ENCODE data around the gene KDM4C.

Gene KDM4C

DNA sequence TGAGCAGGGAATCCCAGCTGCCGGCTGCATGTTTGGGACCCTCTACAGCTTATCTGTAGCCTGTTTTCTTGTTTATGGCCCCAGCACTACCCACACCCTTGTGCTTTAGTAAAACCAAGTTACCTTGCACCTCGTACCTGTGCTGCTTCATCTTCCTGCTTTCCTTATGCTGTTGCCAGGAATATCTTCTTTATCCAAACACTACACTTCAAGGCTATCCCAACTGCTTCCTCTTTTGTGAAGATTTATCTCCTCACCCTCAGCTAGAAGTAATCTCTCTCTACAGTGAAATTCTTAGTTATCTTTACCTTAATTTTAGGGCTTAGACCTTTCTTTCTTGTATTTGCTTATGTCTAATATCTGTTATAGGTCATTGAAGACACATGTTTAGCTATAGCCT, 171.1 kb downstream of the KDM4C start:
- H3K36me3 ChIP-seq (ENCODE audit: control insufficient read depth, insufficient read depth, low read length) = peaks cover 2% of the 10 kb centered on the region; the same call in 1 of the 2 replicates
- H3K27me3 ChIP-seq (replicated peaks; ENCODE audit: control insufficient read depth, insufficient read depth, low read length) = no peaks in the 10 kb centered on the region
- H3K4me3 ChIP-seq (replicated peaks; ENCODE audit: low read depth, low read length) = no peak overlapping the region
- no peak for DNase-seq (ENCODE audit: extremely low read depth, insufficient read length)
- TF ChIP-seq, protein P1, sequence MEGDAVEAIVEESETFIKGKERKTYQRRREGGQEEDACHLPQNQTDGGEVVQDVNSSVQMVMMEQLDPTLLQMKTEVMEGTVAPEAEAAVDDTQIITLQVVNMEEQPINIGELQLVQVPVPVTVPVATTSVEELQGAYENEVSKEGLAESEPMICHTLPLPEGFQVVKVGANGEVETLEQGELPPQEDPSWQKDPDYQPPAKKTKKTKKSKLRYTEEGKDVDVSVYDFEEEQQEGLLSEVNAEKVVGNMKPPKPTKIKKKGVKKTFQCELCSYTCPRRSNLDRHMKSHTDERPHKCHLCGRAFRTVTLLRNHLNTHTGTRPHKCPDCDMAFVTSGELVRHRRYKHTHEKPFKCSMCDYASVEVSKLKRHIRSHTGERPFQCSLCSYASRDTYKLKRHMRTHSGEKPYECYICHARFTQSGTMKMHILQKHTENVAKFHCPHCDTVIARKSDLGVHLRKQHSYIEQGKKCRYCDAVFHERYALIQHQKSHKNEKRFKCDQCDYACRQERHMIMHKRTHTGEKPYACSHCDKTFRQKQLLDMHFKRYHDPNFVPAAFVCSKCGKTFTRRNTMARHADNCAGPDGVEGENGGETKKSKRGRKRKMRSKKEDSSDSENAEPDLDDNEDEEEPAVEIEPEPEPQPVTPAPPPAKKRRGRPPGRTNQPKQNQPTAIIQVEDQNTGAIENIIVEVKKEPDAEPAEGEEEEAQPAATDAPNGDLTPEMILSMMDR (IDR thresholded peaks at IDR 0.05; ENCODE audit: insufficient read depth, low read length, poor library complexity, severe bottlenecking) = no peak

DNA sequence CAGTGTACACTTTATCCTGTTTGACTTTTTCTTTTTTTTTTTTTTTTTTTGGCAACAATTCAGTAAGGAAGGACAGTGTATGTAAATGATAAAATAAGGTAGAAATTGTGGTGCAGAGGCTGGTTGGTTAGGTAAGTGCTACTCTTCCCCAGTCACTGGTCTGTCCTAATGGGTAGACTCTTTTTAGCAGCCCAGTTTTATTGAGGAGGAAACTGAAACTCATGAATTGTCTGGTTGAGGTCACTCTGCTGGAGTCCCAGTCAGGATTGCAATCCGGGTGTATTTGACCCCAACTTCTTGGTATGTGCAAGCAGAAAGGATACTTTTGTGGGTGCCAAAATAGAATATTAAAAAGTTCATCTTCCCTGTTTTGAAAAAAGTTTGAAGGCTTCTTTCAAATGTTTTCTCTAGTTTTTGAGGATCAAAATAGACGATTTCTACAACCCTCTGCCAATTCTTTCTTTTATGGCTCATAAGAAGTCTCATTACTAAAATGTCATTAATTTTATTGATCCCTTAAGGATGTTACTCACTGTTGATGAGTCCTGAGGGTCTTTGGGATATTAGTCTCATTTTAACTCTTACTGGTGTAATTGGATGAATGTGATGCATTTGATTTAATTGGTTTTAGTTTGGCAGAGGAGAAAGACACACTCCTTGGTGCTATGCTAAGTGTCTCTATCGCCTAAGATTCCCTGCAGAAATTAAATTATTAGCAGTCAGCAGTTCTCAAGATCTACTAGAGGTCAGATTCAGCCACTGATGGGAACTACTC, 171.9 kb downstream of the KDM4C start:
- H3K4me3 ChIP-seq (replicated peaks; ENCODE audit: low read depth, low read length) = no peak overlapping the region
- no peaks in the 10 kb centered on the region for H3K27me3 ChIP-seq (replicated peaks; ENCODE audit: control insufficient read depth, insufficient read depth, low read length)
- no peak for DNase-seq (ENCODE audit: extremely low read depth, insufficient read length)
- peaks cover 2% of the 10 kb centered on the region; the same call in 1 of the 2 replicates for H3K36me3 ChIP-seq (ENCODE audit: control insufficient read depth, insufficient read depth, low read length)
- TF ChIP-seq, protein P1 (IDR thresholded peaks at IDR 0.05; ENCODE audit: insufficient read depth, low read length, poor library complexity, severe bottlenecking) = no peak

DNA sequence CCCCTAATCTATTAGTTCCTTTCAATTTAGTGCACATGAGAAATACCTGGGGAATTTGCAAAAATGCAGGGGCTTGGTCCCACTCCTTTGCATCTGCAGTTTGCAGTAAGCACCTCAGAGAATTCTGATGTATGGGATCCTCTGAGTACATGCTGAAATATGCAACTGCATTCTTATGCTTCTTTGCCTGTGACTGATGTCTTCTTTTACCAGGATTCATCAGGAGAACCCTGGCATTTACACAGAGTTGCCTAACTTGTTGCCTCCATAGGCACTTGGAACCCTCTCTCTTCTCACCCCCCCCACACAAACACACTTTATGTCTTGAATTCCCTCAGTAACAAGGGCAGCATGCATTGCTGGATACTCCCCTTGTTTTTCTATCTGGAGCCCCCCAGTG, 173.1 kb downstream of the KDM4C start:
- H3K36me3 ChIP-seq (ENCODE audit: control insufficient read depth, insufficient read depth, low read length) = peaks cover 2% of the 10 kb centered on the region; the same call in 1 of the 2 replicates
- no peaks in the 10 kb centered on the region for H3K27me3 ChIP-seq (replicated peaks; ENCODE audit: control insufficient read depth, insufficient read depth, low read length)
- TF ChIP-seq, protein P1 (IDR thresholded peaks at IDR 0.05; ENCODE audit: insufficient read depth, low read length, poor library complexity, severe bottlenecking) = no peak
- H3K4me3 ChIP-seq (replicated peaks; ENCODE audit: low read depth, low read length) = no peak overlapping the region
- DNase-seq (ENCODE audit: extremely low read depth, insufficient read length) = no peak

DNA sequence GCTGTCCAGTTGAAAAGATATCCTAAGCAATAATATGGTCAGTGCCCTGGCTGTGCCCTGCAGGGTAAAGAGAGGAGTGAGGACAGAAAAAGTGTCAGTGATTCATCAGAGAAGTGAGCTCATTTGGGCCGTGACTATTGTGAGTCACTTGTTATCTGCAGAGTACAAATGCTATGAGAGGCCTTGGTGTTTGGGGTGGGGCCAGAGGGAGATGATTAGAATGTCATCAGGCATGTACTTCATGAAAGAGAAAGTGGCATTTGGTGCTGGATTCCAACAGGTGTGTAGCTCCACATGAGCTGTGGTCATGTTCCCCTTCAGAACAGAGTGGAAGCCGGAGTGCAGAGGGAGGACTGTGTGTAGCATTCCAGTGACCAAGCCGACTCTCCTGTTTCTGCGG, 174.1 kb downstream of the KDM4C start:
- Histone ChIP-seq H3K27me3 (replicated peaks; ENCODE audit: control insufficient read depth, insufficient read depth, low read length) (no peaks in the 10 kb centered on the region), H3K4me3 (replicated peaks; ENCODE audit: low read depth, low read length) (no peak overlapping the region)
- no peak for DNase-seq (ENCODE audit: extremely low read depth, insufficient read length)

DNA sequence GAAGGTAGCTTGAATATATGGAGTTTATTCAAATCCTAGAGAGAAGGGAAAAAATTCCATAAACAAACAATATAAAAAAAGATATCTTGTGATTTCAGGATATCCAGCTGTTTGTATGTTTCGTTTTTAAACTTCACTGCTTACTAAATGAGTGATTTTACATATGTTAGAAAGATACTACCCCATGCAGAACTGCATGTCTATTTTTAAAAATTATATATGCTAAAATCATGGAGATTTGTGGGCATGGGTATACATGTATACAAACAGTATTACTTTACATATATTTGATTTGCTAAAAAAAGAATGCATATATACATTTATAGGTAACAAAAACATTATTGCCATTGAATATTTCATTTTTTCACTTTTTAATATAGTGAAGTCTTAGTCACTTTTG, 178.3 kb downstream of the KDM4C start:
- no peak overlapping the region for H3K4me3 ChIP-seq (replicated peaks; ENCODE audit: low read depth, low read length)
- H3K36me3 ChIP-seq (ENCODE audit: control insufficient read depth, insufficient read depth, low read length) = no peaks in the 10 kb centered on the region
- DNase-seq (ENCODE audit: extremely low read depth, insufficient read length) = no peak
- H3K27me3 ChIP-seq (replicated peaks; ENCODE audit: control insufficient read depth, insufficient read depth, low read length) = no peaks in the 10 kb centered on the region
- TF ChIP-seq, protein P1 (IDR thresholded peaks at IDR 0.05; ENCODE audit: insufficient read depth, low read length, poor library complexity, severe bottlenecking) = no peak

More for the DNA sequence above, 174.1 kb downstream of the KDM4C start:
- TF ChIP-seq, protein P1 (IDR thresholded peaks at IDR 0.05; ENCODE audit: insufficient read depth, low read length, poor library complexity, severe bottlenecking) = no peak
- peaks cover 2% of the 10 kb centered on the region; the same call in 1 of the 2 replicates for H3K36me3 ChIP-seq (ENCODE audit: control insufficient read depth, insufficient read depth, low read length)

All from GM06990 (cell line).